Heart right ventricle (tissue), 16 donors: Measurements from ENCODE around the gene TSPAN11. TPM values are rescaled to one million over a fixed set of nuclear protein-coding genes. Genes with fewer than 3 reads are reported as not detected.
A peak's percentile ranks its signal among the peaks of the same experiment; 100 is the strongest.

Experiments
- ATAC-seq, 8 donors: fragments of 200-7000 bp; cut with Tn5 transposase; one replicate each; pipeline ENCODE4 v1.9.1; 2020; ENCODE audit warnings: mild to moderate bottlenecking in 8 of 8, moderate library complexity in 8 of 8, moderate number of reproducible peaks in 1 of 8
- DNase-seq, 2 donors: peaks; one replicate each; pipeline ENCODE4 v3.0.0-alpha.2; 2020
- H3K27ac ChIP-seq, 10 donors: fragments of 200-600 bp; sonication (generic) in 2 of 10; one replicate each; pipeline versions ENCODE4 v1.5.0 to v1.8.0; 2020 to 2022; ENCODE audit warnings: mild to moderate bottlenecking in 3 of 10
- H3K27me3 ChIP-seq, 7 donors: fragments of 200-600 bp; one replicate each; pipeline ENCODE4 v1.8.0; 2021 to 2022; ENCODE audit warnings: mild to moderate bottlenecking in 2 of 7
- H3K36me3 ChIP-seq, 9 donors: fragments of 200-600 bp; sonication (generic) in 1 of 9; one replicate each; pipeline versions ENCODE4 v1.5.0 to v1.8.0; 2020 to 2022; ENCODE audit warnings: mild to moderate bottlenecking in 2 of 9
- H3K4me1 ChIP-seq, 9 donors: fragments of 200-600 bp; sonication (generic) in 1 of 9; one replicate each; pipeline versions ENCODE4 v1.5.0 to v1.8.0; 2020 to 2022; ENCODE audit warnings: mild to moderate bottlenecking in 4 of 9
- H3K4me3 ChIP-seq, 10 donors: fragments of 200-600 bp; sonication (generic) in 2 of 10; one replicate each; pipeline versions ENCODE4 v1.5.0 to v1.8.0; 2020 to 2022; ENCODE audit warnings: mild to moderate bottlenecking in 7 of 10, moderate library complexity in 2 of 10
- H3K9me3 ChIP-seq, 11 donors: fragments of 200-600 bp in 10 of 11; sonication (generic) in 2 of 11; one replicate each; pipeline versions ENCODE4 v1.5.0 to v1.8.0; 2013 to 2022; ENCODE audit warnings: mild to moderate bottlenecking in 2 of 11, control low read depth in 1 of 11, moderate library complexity in 1 of 11
- CTCF ChIP-seq, 9 donors: fragments of 200-600 bp; sonication (generic) in 2 of 9; IDR thresholded peaks; one replicate each; pipeline versions ENCODE4 v1.5.0 to v1.8.0; 2021 to 2022; ENCODE audit warnings: antibody characterized with exemption in 9 of 9, mild to moderate bottlenecking in 5 of 9, moderate library complexity in 1 of 9
- WGBS, 2 donors: extraction: QIAGEN DNeasy Blood & Tissue Kit; methylation state at CpG; one replicate each; pipeline ENCODE4 v1.1.7; 2013; ENCODE audit warnings: inconsistent platforms in 1 of 2; 5-methylcytosine and 5-hydroxymethylcytosine counted together
- intact Hi-C, 10 donors: fragments of 100-400 bp; cut with DNase I; formaldehyde crosslinking; loops; one replicate each; pipeline versions ENCODE4 v1.11.1 to v1.14.2; 2022
- polyA plus RNA-seq, 2 donors: library from polyadenylated mRNA; stranded (reverse); fragments of 200-250 nt; gene quantifications; one replicate each; pipeline ENCODE4 v1.2.3, GENCODE V29; 2013
- total RNA-seq, 10 donors: library from RNA; stranded (reverse); fragmentation: NEBNext Ultra II Directional in 3 of 10; extraction: Animal tissue kit (Norgen Biotek cat#: 25700) in 3 of 10; gene quantifications; one replicate each; pipeline versions ENCODE4 v1.2.1 to v1.2.4, GENCODE V29; 2021 to 2023
- donor health status: Arrhythmogenic right ventricular cardiomyopathy.
- donor health status: ischemic (EF 13 %, LVEDD 7.1; RV severe dilation, severe dysfunction).
- donor health status: healthy with polysubstance abuse.
- donor health status: DM: no; HTN: yes; CAD: no.
- donor health status: DM: no; HTN: no; CAD: no.
- donor health status: ischemic (EF 25% LVEDD 6.9; RV normal size, moderate dysfunction).
- donor health status: ischemic (EF 25% LVEDD 5.7; RV mildly dilated, moderate dysfunction).
- donor health status: healthy.
- donor health status: DM: yes; HTN: yes; CAD: no.
- donor health status: Ischemic cardiomyopathy.
- donor health status: ischemic (EF 35%, LVEDD 5.7; RV mildly dilated, moderate dysfunction).
- donor health status: nonischemic (EF 11% LVEDD 7.7; RV severe dilation, severe dysfunction).
- donor health status: DM: yes; HTN: yes; CAD: no.
- donor health status: PGD.
- donor health status: ischemic (EF 29% LVEDD 5.4; RV normal size, mild dysfunction).
- donor health status: nonischemic (EF 23%, LVEDD 6.1; RV moderate dilation, normal function).

TSPAN11 gene
- total and polyA plus RNA-seq, 12 donors = 0.60 to 2.9 (median 0.94) TPM

- intact Hi-C loops = no loop called here
- H3K27ac ChIP-seq = no peak overlapping the region
- WGBS, 2 donors = 42 to 52% methylated on average over 1 of the region's 1 CpG
- H3K4me3 ChIP-seq = no peak overlapping the region
- peaks cover 0 to 15% (median 5%) of the 10 kb centered on the region in 9 donors for H3K4me1 ChIP-seq
- ATAC-seq (peak in 3 of 8 donors; percentile 26 to 67 (median 54)), DNase-seq (no peak)
- no peaks in the 10 kb centered on the region for H3K36me3 ChIP-seq
- no peak for TF ChIP-seq CTCF (IDR thresholded peaks at IDR 0.05)
- H3K27me3 ChIP-seq = peaks cover 0 to 37% (median 29%) of the 10 kb centered on the region in 7 donors
- no peaks in the 10 kb centered on the region for H3K9me3 ChIP-seq
These were observed 3.5 kb upstream of the TSPAN11 start for GRCh38 chr12:30923057-30923456.

- Histone ChIP-seq H3K9me3 (no peaks in the 10 kb centered on the region), H3K4me1 (peaks cover 0 to 22% (median 5%) of the 10 kb centered on the region in 9 donors), H3K27me3 (peaks cover 0 to 39% (median 29%) of the 10 kb centered on the region in 7 donors), H3K36me3 (no peaks in the 10 kb centered on the region), H3K4me3 (peak overlapping the region in 9 of 10 donors; percentile 36 to 52 (median 44)), H3K27ac (peak overlapping the region in 1 of 10 donors; percentile 4)
- intact Hi-C loops = loop anchor here in 1 of 10 donors (5.0 kb wide), 1 partner anchor 63 kb away; no protein-coding TSS in a partner anchor
- no peak for ATAC-seq
- 57 to 64% methylated on average over 11 of the region's 11 CpGs for whole genome bisulfite sequencing, 2 donors
- no peak for DNase-seq
- no peak for TF ChIP-seq CTCF (IDR thresholded peaks at IDR 0.05)
These were observed 823 bp upstream of the TSPAN11 start for GRCh38 chr12:30925607-30926242.

GRCh38 chr12:30927222-30927611, 669 bp downstream of the TSPAN11 start:
- DNase-seq (no peak), ATAC-seq (no peak)
- 91 to 95% methylated on average over 7 of the region's 7 CpGs for WGBS, 2 donors
- H3K36me3 ChIP-seq = no peaks in the 10 kb centered on the region
- no peaks in the 10 kb centered on the region for H3K9me3 ChIP-seq
- TF ChIP-seq CTCF (IDR thresholded peaks at IDR 0.05) = no peak
- peak overlapping the region in 5 of 10 donors; percentile 40 to 52 (median 46) for H3K4me3 ChIP-seq
- peaks cover 0 to 22% (median 5%) of the 10 kb centered on the region in 9 donors for H3K4me1 ChIP-seq
- peaks cover 0 to 39% (median 28%) of the 10 kb centered on the region in 7 donors for H3K27me3 ChIP-seq
- H3K27ac ChIP-seq = peak overlapping the region in 1 of 10 donors; percentile 50
- intact Hi-C loops = loop anchor here in 1 of 10 donors (5.0 kb wide), 1 partner anchor 65 kb away; no protein-coding TSS in a partner anchor

- TF ChIP-seq CTCF (IDR thresholded peaks at IDR 0.05) = no peak
- DNase-seq = peak in 1 of 2 donors; percentile 47
These were observed 2.1 kb downstream of the TSPAN11 start for GRCh38 chr12:30928356-30929244.

More at GRCh38 chr12:30928356-30929244, 2.1 kb downstream of the TSPAN11 start:
- no peaks in the 10 kb centered on the region for H3K9me3 ChIP-seq
- 58 to 59% methylated on average over 12 of the region's 12 CpGs for WGBS, 2 donors
- H3K27ac ChIP-seq = no peak overlapping the region
- H3K36me3 ChIP-seq = no peaks in the 10 kb centered on the region
- H3K4me3 ChIP-seq = no peak overlapping the region
- ATAC-seq = no peak
- peaks cover 0 to 39% (median 28%) of the 10 kb centered on the region in 7 donors for H3K27me3 ChIP-seq
- peaks cover 0 to 22% (median 5%) of the 10 kb centered on the region in 9 donors for H3K4me1 ChIP-seq
- intact Hi-C loops = loop anchor here in 1 of 10 donors (5.0 kb wide), 1 partner anchor 66 kb away; no protein-coding TSS in a partner anchor
